SU-DHL-6 (cell line): ENCODE results near the gene RAG2.

Experiments used
- CTCF ChIP-seq: fragments of 200-600 bp; sonication (generic); IDR thresholded peaks from one replicate; pipeline ENCODE4 v1.5.1; 2017; ENCODE audit warnings: antibody characterized with exemption, mild to moderate bottlenecking, low read length, moderate library complexity; ENCODE audit not compliant: insufficient read depth, poor library complexity, severe bottlenecking
- EZH2phosphoT487 ChIP-seq: fragments of 200-600 bp; sonication (generic), shearing (Covaris generic); conservative IDR thresholded peaks from 2 replicates; pipeline ENCODE4 v1.6.1; 2018; ENCODE audit warnings: mild to moderate bottlenecking, antibody characterized with exemption, low read length, moderate library complexity, mixed read lengths

- TF ChIP-seq CTCF (no peak), EZH2phosphoT487 (no peak)
These were observed 32.9 kb downstream of the RAG2 start for GRCh38 chr11:36565031-36565610.
